Neutrophil (primary cell): ENCODE results near the gene CAND2.

Experiments
- H3K27ac ChIP-seq: fragments of 200-600 bp; sonication (generic); 2 replicates; pipeline ENCODE4 v1.5.1; 2016; ENCODE audit warnings: mild to moderate bottlenecking, moderate library complexity
- H3K27me3 ChIP-seq: fragments of 200-600 bp; sonication (generic); 2 replicates; pipeline ENCODE4 v1.6.0; 2016; ENCODE audit warnings: mild to moderate bottlenecking
- H3K36me3 ChIP-seq: fragments of 200-600 bp; sonication (generic); 2 replicates; pipeline ENCODE4 v1.5.1; 2017
- H3K4me1 ChIP-seq, 2 experiments: fragments of 200-600 bp in 1 of 2; sonication (generic) in 1 of 2; 1 replicate in 1 of 2; 2 replicates in 1 of 2; pipeline versions ENCODE4 v1.5.1 to v1.6.1; 2013 to 2016; ENCODE audit warnings: low read depth in 1 of 2, low read length in 1 of 2, mild to moderate bottlenecking in 1 of 2, moderate library complexity in 1 of 2; ENCODE audit not compliant: control insufficient read depth in 1 of 2, insufficient read depth in 1 of 2
- H3K4me3 ChIP-seq, 2 experiments: fragments of 200-600 bp in 1 of 2; sonication (generic) in 1 of 2; 1 replicate in 1 of 2; 2 replicates in 1 of 2; pipeline ENCODE4 v1.5.1; 2013 to 2016; ENCODE audit warnings: low read depth in 1 of 2, low read length in 1 of 2, mild to moderate bottlenecking in 1 of 2, moderate library complexity in 1 of 2
- H3K9me3 ChIP-seq: fragments of 200-600 bp; sonication (generic); 2 replicates; pipeline ENCODE4 v1.5.1; 2016
- TF ChIP-seq, protein P1 (sequence below): fragments of 200-600 bp; sonication (generic); IDR thresholded peaks from 2 replicates; pipeline ENCODE4 v1.5.1; 2016; ENCODE audit warnings: antibody characterized with exemption

The CAND2 gene

DNA sequence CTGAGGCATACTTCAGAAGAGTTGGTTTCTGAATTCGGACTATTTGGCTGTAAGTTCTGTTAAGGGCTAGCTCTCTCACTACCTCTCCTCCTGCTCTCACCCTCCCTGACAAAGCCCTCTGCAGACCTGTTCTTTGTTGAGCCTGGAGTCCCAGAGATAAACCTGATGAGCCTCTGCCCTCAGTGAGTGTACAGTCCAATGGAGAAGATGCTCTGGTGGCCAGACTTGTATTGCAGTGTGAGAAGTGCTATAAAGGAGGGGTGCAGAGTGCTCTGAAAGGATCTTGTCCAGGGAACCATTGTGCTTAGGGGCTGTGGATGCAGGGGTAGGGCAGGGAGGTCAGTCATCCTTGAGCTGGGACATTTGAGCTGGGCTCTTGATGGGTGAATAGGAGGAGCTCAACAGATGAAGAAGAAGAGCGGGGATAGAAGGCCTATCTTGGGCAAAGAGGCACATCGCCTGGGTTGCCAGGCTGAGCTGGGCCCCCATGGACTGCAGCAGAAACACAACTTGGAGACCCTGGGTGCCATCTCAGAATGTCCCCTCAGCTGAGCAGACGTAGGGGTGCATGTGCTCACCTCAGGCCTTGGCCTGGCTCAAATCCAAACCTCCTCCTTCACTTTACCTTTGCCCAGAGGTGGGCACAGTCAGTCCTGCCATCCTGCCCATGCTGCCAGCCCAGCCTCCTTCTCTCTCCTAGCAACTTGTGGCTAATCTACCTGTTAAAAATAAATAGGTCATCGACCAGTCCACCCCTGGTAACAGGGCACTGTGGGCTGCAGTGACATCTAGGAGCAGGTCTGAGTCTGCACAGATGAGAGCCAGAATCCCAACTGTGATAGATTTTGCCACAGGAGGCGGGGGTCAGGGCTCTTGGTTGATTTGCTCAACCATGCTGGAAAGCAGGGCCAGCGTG is 3.3 kb downstream of the CAND2 start:
- H3K4me1 ChIP-seq = peaks cover 0 to 6% of the 10 kb centered on the region in 2 experiments
- peaks cover 45% of the 10 kb centered on the region for H3K27me3 ChIP-seq
- H3K9me3 ChIP-seq = no peaks in the 10 kb centered on the region
- no peaks in the 10 kb centered on the region for H3K36me3 ChIP-seq
- TF ChIP-seq, protein P1, sequence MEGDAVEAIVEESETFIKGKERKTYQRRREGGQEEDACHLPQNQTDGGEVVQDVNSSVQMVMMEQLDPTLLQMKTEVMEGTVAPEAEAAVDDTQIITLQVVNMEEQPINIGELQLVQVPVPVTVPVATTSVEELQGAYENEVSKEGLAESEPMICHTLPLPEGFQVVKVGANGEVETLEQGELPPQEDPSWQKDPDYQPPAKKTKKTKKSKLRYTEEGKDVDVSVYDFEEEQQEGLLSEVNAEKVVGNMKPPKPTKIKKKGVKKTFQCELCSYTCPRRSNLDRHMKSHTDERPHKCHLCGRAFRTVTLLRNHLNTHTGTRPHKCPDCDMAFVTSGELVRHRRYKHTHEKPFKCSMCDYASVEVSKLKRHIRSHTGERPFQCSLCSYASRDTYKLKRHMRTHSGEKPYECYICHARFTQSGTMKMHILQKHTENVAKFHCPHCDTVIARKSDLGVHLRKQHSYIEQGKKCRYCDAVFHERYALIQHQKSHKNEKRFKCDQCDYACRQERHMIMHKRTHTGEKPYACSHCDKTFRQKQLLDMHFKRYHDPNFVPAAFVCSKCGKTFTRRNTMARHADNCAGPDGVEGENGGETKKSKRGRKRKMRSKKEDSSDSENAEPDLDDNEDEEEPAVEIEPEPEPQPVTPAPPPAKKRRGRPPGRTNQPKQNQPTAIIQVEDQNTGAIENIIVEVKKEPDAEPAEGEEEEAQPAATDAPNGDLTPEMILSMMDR = no peak
- no peak overlapping the region for H3K27ac ChIP-seq
- H3K4me3 ChIP-seq = no peak overlapping the region

DNA sequence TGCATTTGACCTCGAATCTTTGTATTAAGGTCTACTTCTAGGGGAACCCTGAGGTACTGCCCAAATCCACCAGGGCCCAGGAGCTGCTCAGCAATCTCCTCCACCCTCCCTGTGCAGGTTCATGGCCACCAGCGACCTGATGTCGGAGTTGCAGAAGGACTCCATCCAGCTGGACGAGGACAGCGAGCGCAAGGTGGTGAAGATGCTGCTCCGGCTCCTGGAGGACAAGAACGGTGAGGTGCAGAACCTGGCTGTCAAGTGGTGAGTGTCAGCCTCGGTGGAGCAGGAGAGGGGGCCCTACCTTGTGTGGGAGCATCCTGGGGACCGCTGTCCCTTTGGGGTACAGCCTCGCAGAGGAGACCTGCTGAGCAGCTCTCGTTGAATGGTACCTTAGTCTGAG is 6.9 kb downstream of the CAND2 start:
- no peaks in the 10 kb centered on the region for H3K4me1 ChIP-seq
- H3K36me3 ChIP-seq = no peaks in the 10 kb centered on the region

DNA sequence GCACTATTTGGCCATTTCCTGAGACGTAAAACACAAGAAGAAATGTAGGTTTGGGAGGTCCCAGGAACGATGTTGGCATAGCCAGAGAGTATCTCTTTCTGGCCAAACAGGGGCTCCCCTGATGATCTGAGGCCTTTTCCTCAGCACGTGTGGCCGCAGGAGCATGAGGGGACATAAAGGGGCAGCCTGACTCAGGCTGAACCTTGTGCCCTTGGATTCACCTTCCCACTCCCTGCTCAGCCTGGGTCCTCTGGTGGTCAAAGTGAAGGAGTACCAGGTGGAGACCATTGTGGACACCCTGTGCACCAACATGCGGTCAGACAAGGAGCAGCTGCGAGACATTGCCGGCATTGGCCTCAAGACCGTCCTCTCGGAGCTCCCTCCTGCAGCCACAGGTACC is 10.6 kb downstream of the CAND2 start:
- Histone ChIP-seq H3K27me3 (peaks cover 24% of the 10 kb centered on the region), H3K27ac (no peak overlapping the region), H3K4me1 (peaks cover 5 to 9% of the 10 kb centered on the region in 2 experiments), H3K4me3 (no peak overlapping the region), H3K36me3 (no peaks in the 10 kb centered on the region), H3K9me3 (no peaks in the 10 kb centered on the region)
- TF ChIP-seq, protein P1 = no peak

More for the DNA sequence above, 6.9 kb downstream of the CAND2 start:
- H3K27ac ChIP-seq = no peak overlapping the region
- TF ChIP-seq, protein P1 = no peak
- peaks cover 14% of the 10 kb centered on the region for H3K27me3 ChIP-seq
- no peak overlapping the region for H3K4me3 ChIP-seq
- no peaks in the 10 kb centered on the region for H3K9me3 ChIP-seq

DNA sequence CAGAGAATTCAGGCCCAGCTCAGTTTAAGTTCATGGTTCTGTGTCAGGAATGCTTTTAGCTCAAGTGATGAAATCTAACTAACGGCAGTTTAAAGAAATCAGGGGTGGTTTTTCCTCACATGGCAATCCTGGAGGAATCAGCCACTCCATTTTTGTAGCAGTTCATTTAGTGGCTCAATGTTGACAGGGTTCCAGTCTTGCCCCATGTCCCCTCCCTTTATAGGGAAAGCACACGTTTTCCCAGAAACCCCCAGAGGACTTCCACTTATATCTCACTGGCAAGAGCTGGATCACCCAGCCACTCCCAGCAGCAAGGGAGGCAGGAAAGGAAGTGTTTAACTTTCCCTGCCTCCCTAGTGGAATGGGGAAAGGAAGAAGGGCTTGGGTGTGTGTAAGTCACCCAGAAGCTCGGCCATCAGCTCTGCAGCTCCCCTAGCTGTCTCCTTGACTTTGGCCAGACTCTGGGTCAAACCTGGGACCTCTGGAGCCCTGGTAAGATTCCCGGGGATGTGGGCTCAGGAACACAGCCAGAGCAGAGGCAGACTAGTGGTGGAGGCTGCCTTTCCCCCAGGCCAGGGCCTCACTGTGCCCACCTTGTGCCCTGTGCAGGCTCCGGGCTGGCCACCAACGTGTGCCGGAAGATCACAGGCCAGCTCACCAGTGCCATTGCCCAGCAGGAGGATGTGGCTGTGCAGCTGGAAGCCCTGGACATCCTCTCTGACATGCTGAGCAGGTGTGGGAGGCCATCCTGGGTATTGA is 11.3 kb downstream of the CAND2 start:
- no peaks in the 10 kb centered on the region for H3K36me3 ChIP-seq

DNA sequence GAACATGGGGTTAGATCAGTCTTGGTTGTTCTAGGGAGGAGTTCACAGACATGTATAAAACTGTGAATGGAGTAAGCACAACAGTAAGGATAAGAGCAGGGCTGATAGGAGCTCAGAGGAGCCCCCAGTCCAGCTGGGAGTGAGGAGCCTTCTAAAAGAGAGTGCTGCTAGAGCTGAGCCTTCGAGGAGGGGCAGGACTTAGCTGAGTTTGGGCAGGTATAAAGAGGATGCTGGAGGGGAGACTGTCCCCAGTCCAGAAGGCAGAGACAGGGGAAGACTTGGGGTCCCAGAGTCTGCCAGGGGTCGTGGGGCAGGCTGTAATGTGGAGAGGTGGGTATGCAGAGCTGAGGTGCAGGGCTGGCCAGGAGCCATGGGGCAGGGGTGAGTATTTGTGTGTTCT is 12.1 kb downstream of the CAND2 start:
- Histone ChIP-seq H3K27me3 (peaks cover 24% of the 10 kb centered on the region), H3K4me1 (peaks cover 5 to 9% of the 10 kb centered on the region in 2 experiments), H3K36me3 (no peaks in the 10 kb centered on the region), H3K4me3 (no peak overlapping the region), H3K9me3 (no peaks in the 10 kb centered on the region), H3K27ac (no peak overlapping the region)
- TF ChIP-seq, protein P1 = no peak

More for the DNA sequence above, 11.3 kb downstream of the CAND2 start:
- TF ChIP-seq, protein P1 = no peak
- H3K27ac ChIP-seq = no peak overlapping the region
- peaks cover 5 to 9% of the 10 kb centered on the region in 2 experiments for H3K4me1 ChIP-seq
- H3K27me3 ChIP-seq = peaks cover 24% of the 10 kb centered on the region
- H3K4me3 ChIP-seq = no peak overlapping the region
- no peaks in the 10 kb centered on the region for H3K9me3 ChIP-seq
